ENCODE measurements around the gene CPT1B. TPM values are rescaled to one million over a fixed set of nuclear protein-coding genes. Genes with fewer than 3 reads are reported as not detected.

CPT1B gene
- total and polyA plus RNA-seq, 10 of the 15 experiments (the other 5 are each of a cell fraction or from before 2014, with no cell fraction given), result 3.5 to 54.0 (median 21.7) TPM

DNA sequence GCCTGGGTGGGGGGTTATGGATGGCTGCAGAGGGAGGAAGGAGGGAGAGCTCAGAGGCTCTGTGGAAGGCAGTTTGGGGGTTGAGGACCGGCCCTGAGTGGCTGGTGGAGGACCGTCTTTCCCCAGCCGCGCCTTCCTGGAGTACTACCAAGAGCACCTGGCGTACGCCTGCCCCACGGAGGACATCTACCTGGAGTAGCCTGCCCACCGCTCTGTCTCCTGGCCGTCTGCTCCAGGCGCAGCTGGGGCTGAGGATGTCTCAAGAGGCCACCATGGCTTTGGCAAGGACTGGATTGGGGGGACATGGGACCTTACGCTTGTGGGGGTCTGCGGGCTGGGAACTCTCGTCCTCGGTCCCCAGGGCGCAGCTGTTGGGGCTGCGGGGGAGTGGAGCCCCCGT is 32.4 kb upstream of the CPT1B start (continued):
- TF ChIP-seq FOXM1 (IDR thresholded peaks at IDR 0.05; ENCODE audit: low read depth, low read length), result no peak

DNA sequence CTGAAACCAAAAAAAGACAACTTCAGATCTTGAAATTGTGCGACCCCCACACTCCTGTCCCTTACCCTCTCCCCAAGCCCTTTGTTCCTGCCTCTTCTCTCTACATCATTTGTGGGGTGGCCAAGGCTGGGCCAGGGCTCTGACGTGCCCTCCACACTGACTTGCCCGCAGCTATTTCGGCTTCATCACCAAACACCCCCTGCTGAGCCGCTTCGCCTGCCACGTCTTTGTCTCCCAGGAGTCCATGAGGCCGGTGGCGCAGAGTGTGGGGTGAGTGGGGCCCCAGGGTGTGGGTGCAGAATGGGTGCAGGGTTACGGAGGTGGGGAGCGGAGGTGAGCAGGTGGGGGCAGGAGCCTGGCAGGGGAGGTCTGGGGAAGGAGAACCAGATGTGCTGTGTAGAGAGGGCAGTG is 31.8 kb upstream of the CPT1B start:
- ChIA-PET POLR2A (no interaction called here), SMC1A (ENCODE audit: uncharacterized antibody, unreplicated experiment) (no interaction called here), RAD21 (ENCODE audit: unreplicated experiment) (no interaction called here), CTCF (no interaction called here)
- in situ Hi-C loops (cut with MboI), result loop anchor here (10.0 kb wide), 1 partner anchor 355 kb away; the partner anchor contains the start of gene HDAC10
- no peaks in the 10 kb centered on the region for H3K4me1 ChIP-seq (ENCODE audit: control insufficient read depth, insufficient read depth, low read length)
- no peak overlapping the region for H3K27ac ChIP-seq (ENCODE audit: control insufficient read depth, insufficient read depth)
- 26% methylated on average over 9 of the region's 11 CpGs for WGBS (ENCODE audit: insufficient coverage, insufficient replicate concordance, low lambda C conversion rate, missing lambda C conversion rate)
- H4K20me1 ChIP-seq (ENCODE audit: control insufficient read depth, insufficient read depth), result no peaks in the 10 kb centered on the region
- TF ChIP-seq, protein P1, sequence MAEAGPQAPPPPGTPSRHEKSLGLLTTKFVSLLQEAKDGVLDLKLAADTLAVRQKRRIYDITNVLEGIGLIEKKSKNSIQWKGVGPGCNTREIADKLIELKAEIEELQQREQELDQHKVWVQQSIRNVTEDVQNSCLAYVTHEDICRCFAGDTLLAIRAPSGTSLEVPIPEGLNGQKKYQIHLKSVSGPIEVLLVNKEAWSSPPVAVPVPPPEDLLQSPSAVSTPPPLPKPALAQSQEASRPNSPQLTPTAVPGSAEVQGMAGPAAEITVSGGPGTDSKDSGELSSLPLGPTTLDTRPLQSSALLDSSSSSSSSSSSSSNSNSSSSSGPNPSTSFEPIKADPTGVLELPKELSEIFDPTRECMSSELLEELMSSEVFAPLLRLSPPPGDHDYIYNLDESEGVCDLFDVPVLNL (IDR thresholded peaks at IDR 0.05; ENCODE audit: low read depth, low read length), result no peak
- TF ChIP-seq ZNF384 (IDR thresholded peaks at IDR 0.05; ENCODE audit: borderline replicate concordance, low read depth, low read length) (no peak), IKZF1 (conservative IDR thresholded peaks at IDR 0.05) (no peak), SMAD5 (IDR thresholded peaks at IDR 0.05; ENCODE audit: low read depth) (no peak), FOS (IDR thresholded peaks at IDR 0.05; ENCODE audit: borderline replicate concordance, extremely low read depth, insufficient read length) (no peak), PAX5 (IDR thresholded peaks at IDR 0.05; ENCODE audit: borderline replicate concordance, low read depth, low read length) (no peak), EGR1 (IDR thresholded peaks at IDR 0.05; ENCODE audit: borderline replicate concordance in 1 of 2, low read depth in 2 of 2, low read length in 2 of 2) (no peak), KAT2A (conservative IDR thresholded peaks at IDR 0.05; ENCODE audit: control insufficient read depth, low read depth, low read length) (no peak), HCFC1 (IDR thresholded peaks at IDR 0.05; ENCODE audit: low read length) (no peak), JUND (IDR thresholded peaks at IDR 0.05; ENCODE audit: low read depth, low read length) (no peak), ZNF24 (IDR thresholded peaks at IDR 0.05) (no peak), HDAC2 (IDR thresholded peaks at IDR 0.05) (no peak), MTA3 (IDR thresholded peaks at IDR 0.05; ENCODE audit: borderline replicate concordance, low read length) (no peak), RAD51 (IDR thresholded peaks at IDR 0.05) (no peak), FOXK2 (IDR thresholded peaks at IDR 0.05) (no peak)
- TF ChIP-seq, protein P2, sequence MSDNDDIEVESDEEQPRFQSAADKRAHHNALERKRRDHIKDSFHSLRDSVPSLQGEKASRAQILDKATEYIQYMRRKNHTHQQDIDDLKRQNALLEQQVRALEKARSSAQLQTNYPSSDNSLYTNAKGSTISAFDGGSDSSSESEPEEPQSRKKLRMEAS (IDR thresholded peaks at IDR 0.05; ENCODE audit: low read depth, low read length), result no peak
- TF ChIP-seq, protein P3, sequence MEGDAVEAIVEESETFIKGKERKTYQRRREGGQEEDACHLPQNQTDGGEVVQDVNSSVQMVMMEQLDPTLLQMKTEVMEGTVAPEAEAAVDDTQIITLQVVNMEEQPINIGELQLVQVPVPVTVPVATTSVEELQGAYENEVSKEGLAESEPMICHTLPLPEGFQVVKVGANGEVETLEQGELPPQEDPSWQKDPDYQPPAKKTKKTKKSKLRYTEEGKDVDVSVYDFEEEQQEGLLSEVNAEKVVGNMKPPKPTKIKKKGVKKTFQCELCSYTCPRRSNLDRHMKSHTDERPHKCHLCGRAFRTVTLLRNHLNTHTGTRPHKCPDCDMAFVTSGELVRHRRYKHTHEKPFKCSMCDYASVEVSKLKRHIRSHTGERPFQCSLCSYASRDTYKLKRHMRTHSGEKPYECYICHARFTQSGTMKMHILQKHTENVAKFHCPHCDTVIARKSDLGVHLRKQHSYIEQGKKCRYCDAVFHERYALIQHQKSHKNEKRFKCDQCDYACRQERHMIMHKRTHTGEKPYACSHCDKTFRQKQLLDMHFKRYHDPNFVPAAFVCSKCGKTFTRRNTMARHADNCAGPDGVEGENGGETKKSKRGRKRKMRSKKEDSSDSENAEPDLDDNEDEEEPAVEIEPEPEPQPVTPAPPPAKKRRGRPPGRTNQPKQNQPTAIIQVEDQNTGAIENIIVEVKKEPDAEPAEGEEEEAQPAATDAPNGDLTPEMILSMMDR (IDR thresholded peaks at IDR 0.05 in 2 of 3, conservative IDR thresholded peaks at IDR 0.05 in 1 of 3; ENCODE audit: control insufficient read depth in 2 of 3, extremely low read depth in 1 of 3, insufficient read depth in 1 of 3, low read depth in 3 of 3, low read length in 3 of 3), result no peak
- DNase-seq (ENCODE audit: low read depth, low spot score) (no peak), ATAC-seq (no peak), FAIRE-seq (no peak)
- H3K27me3 ChIP-seq (replicated peaks in 1 of 2; ENCODE audit: control insufficient read depth in 2 of 2, insufficient read depth in 2 of 2, low read length in 1 of 2), result no peaks in the 10 kb centered on the region; a peak in 2 of 4 replicates
- no TSS peak for BruUV-seq (replicated peaks)
- H3K79me2 ChIP-seq (ENCODE audit: control insufficient read depth, insufficient read depth, low read length), result no peaks in the 10 kb centered on the region
- no peaks in the 10 kb centered on the region for H3K36me3 ChIP-seq (ENCODE audit: control insufficient read depth in 2 of 2, insufficient read depth in 2 of 2, low read length in 1 of 2)
- no peak overlapping the region for H2AFZ ChIP-seq (ENCODE audit: control insufficient read depth, low read depth, low read length)
- H3K9ac ChIP-seq (ENCODE audit: control insufficient read depth, insufficient read depth, low read length), result no peak overlapping the region
- no peak overlapping the region for H3K4me3 ChIP-seq
- intact Hi-C loops (cut with micrococcal nuclease; ENCODE audit: unreplicated experiment), result no loop called here
- H3K4me2 ChIP-seq (ENCODE audit: control insufficient read depth, insufficient read depth), result no peak overlapping the region
- no peaks in the 10 kb centered on the region for H3K9me3 ChIP-seq (replicated peaks; ENCODE audit: control insufficient read depth, insufficient read depth, low read length)
